SK-N-SH (cell line): ENCODE results near the gene DDI1. TPM values are rescaled to one million over a fixed set of nuclear protein-coding genes. Genes with fewer than 3 reads are reported as not detected.

Experiments used
- CTCF ChIA-PET: fragments of 300-600, 350-600 bp; formaldehyde crosslinking; extraction: SDS; loops from one replicate; lab custom pipeline; 2021; lab: Yijun Ruan, JAX
- POLR2A ChIA-PET: fragments of 350-600 bp; sonication (Branson Sonifier 250); formaldehyde crosslinking; extraction: SDS; loops from one replicate; lab custom pipeline; 2020; ENCODE audit warnings: antibody characterized with exemption, inconsistent platforms; lab: Yijun Ruan, JAX
- DNase-seq: peaks from one replicate; pipeline ENCODE4 v3.0.0; 2012
- H2AFZ ChIP-seq: fragments of 200-600 bp; sonication (generic); 2 replicates; pipeline ENCODE4 v1.8.1; 2016; ENCODE audit warnings: antibody characterized with exemption, mild to moderate bottlenecking, low read depth
- H3F3A ChIP-seq: fragments of 200-600 bp; sonication (generic); replicated peaks from 2 replicates; pipeline ENCODE3; 2016; ENCODE audit warnings: antibody characterized with exemption, mild to moderate bottlenecking; ENCODE audit not compliant: insufficient read depth
- H3K27ac ChIP-seq, 2 experiments: fragments of 200-500 bp in 1 of 2; fragments of 200-600 bp in 1 of 2; sonication (Bioruptor generic) in 1 of 2; sonication (generic), shearing (Covaris generic) in 1 of 2; 2 replicates each; pipeline versions ENCODE4 v1.5.1 to v1.6.1; 2014 to 2016; ENCODE audit warnings: low read depth in 2 of 2, inconsistent platforms in 1 of 2, low read length in 1 of 2, mild to moderate bottlenecking in 1 of 2, mixed read lengths in 1 of 2
- H3K27me3 ChIP-seq: fragments of 200-600 bp; sonication (generic), shearing (Covaris generic); 2 replicates; pipeline ENCODE4 v1.6.1; 2016; ENCODE audit warnings: mixed run types; ENCODE audit not compliant: insufficient read depth
- H3K36me3 ChIP-seq, 2 experiments: fragments of 200-500 bp in 1 of 2; fragments of 200-600 bp in 1 of 2; sonication (Bioruptor generic) in 1 of 2; sonication (generic) in 1 of 2; replicated peaks in 1 of 2; 2 replicates each; pipeline versions ENCODE3 to v1.5.1; 2014 to 2016; ENCODE audit warnings: low read length in 1 of 2, mild to moderate bottlenecking in 1 of 2; ENCODE audit not compliant: insufficient read depth in 2 of 2, control insufficient read depth in 1 of 2
- H3K4me1 ChIP-seq, 2 experiments: fragments of 200-500 bp in 1 of 2; fragments of 200-600 bp in 1 of 2; sonication (Bioruptor generic) in 1 of 2; sonication (generic), shearing (Covaris generic) in 1 of 2; 2 replicates each; pipeline versions ENCODE4 v1.5.1 to v1.6.1; 2014 to 2016; ENCODE audit warnings: low read depth in 1 of 2, low read length in 1 of 2, mixed run types in 1 of 2; ENCODE audit not compliant: insufficient read depth in 2 of 2, control insufficient read depth in 1 of 2
- H3K4me2 ChIP-seq: fragments of 200-600 bp; sonication (generic), shearing (Covaris generic); 2 replicates; pipeline ENCODE4 v1.6.1; 2017; ENCODE audit warnings: mixed run types
- H3K4me3 ChIP-seq, 2 experiments: fragments of 200-500 bp in 1 of 2; fragments of 200-600 bp in 1 of 2; sonication (Bioruptor generic) in 1 of 2; sonication (generic), shearing (Covaris generic) in 1 of 2; 2 replicates each; pipeline versions ENCODE4 v1.5.1 to v1.8.1; 2014 to 2016; ENCODE audit warnings: low read depth in 2 of 2, inconsistent platforms in 1 of 2, low read length in 1 of 2, mild to moderate bottlenecking in 1 of 2, mixed read lengths in 1 of 2, moderate library complexity in 1 of 2
- H3K79me2 ChIP-seq: fragments of 200-600 bp; sonication (generic); 2 replicates; pipeline ENCODE4 v1.8.1; 2017; ENCODE audit warnings: mild to moderate bottlenecking; ENCODE audit not compliant: insufficient read depth
- H3K9ac ChIP-seq: fragments of 200-600 bp; sonication (generic); 2 replicates; pipeline ENCODE4 v1.6.1; 2017; ENCODE audit warnings: mixed run types
- H3K9me2 ChIP-seq: fragments of 200-600 bp; sonication (generic); 2 replicates; pipeline ENCODE4 v1.6.1; 2017; ENCODE audit warnings: mixed run types
- H3K9me3 ChIP-seq: fragments of 200-600 bp; sonication (generic); 2 replicates; pipeline ENCODE4 v1.6.1; 2017; ENCODE audit warnings: mixed run types, mild to moderate bottlenecking, moderate library complexity
- H4K20me1 ChIP-seq: fragments of 200-600 bp; sonication (generic); 2 replicates; pipeline ENCODE4 v1.6.1; 2017; ENCODE audit warnings: mild to moderate bottlenecking, mixed run types; ENCODE audit not compliant: insufficient read depth
- ELF1 ChIP-seq: IDR thresholded peaks from 2 replicates; pipeline ENCODE4 v1.4.0; 2012
- EP300 ChIP-seq, 2 experiments: IDR thresholded peaks; 2 replicates each; pipeline versions ENCODE4 v1.4.0 to v1.6.1; 2012; ENCODE audit warnings: borderline replicate concordance in 1 of 2, low read depth in 1 of 2, low read length in 1 of 2
- EZH2phosphoT487 ChIP-seq: fragments of 200-600 bp; sonication (generic); IDR thresholded peaks from 2 replicates; pipeline ENCODE4 v1.6.1; 2017; ENCODE audit warnings: low read depth, mixed run types, mild to moderate bottlenecking, antibody characterized with exemption, moderate library complexity, borderline replicate concordance
- FOSL2 ChIP-seq: IDR thresholded peaks from 2 replicates; pipeline ENCODE4 v1.4.0; 2012; ENCODE audit warnings: low read depth, mild to moderate bottlenecking, moderate library complexity, borderline replicate concordance
- FOXJ3 ChIP-seq: sonication (generic); formaldehyde crosslinking; IDR thresholded peaks from 2 replicates; pipeline ENCODE4 v1.5.1; 2020; ENCODE audit warnings: mild to moderate bottlenecking, missing genetic modification reagents
- GABPA ChIP-seq: IDR thresholded peaks from 2 replicates; pipeline ENCODE4 v1.4.0; 2012; ENCODE audit warnings: low read depth, mild to moderate bottlenecking
- GATA2 ChIP-seq: sonication (generic); formaldehyde crosslinking; IDR thresholded peaks from 2 replicates; pipeline ENCODE4 v1.5.0; 2020; ENCODE audit warnings: mild to moderate bottlenecking, missing genetic modification reagents
- IRF3 ChIP-seq: fragments of 150-350 bp; IDR thresholded peaks from 2 replicates; pipeline ENCODE4 v1.6.1; 2016; ENCODE audit warnings: mild to moderate bottlenecking, low read depth, low read length
- MEF2A ChIP-seq: IDR thresholded peaks from 2 replicates; pipeline ENCODE4 v1.4.0; 2012; ENCODE audit warnings: low read depth, borderline replicate concordance
- PBX3 ChIP-seq: IDR thresholded peaks from 2 replicates; pipeline ENCODE4; 2012
- RAD21 ChIP-seq: IDR thresholded peaks from 2 replicates; pipeline ENCODE4 v1.6.1; 2012; ENCODE audit warnings: mild to moderate bottlenecking, low read length
- RCOR1 ChIP-seq: fragments of 150-350 bp; IDR thresholded peaks from 2 replicates; pipeline ENCODE4 v1.6.1; 2017; ENCODE audit warnings: antibody characterized with exemption, low read length
- REST ChIP-seq: IDR thresholded peaks from 2 replicates; pipeline ENCODE4 v1.6.1; 2012; ENCODE audit warnings: mild to moderate bottlenecking, low read depth, low read length, moderate library complexity
- SIN3A ChIP-seq: IDR thresholded peaks from 2 replicates; pipeline ENCODE4 v1.6.1; 2012; ENCODE audit warnings: low read depth, mild to moderate bottlenecking, low read length, moderate library complexity, borderline replicate concordance
- TEAD4 ChIP-seq: IDR thresholded peaks from 2 replicates; pipeline ENCODE4 v1.4.0; 2012; ENCODE audit warnings: mild to moderate bottlenecking, borderline replicate concordance; ENCODE audit not compliant: insufficient read depth
- USF2 ChIP-seq: fragments of 150-350 bp; IDR thresholded peaks from 2 replicates; pipeline ENCODE4 v1.6.1; 2017; ENCODE audit warnings: antibody characterized with exemption, low read length, low read depth, borderline replicate concordance
- WGBS: methylation state at CpG from one replicate; pipeline ENCODE4 v1.1.6; 2017; ENCODE audit warnings: low lambda C conversion rate; 5-methylcytosine and 5-hydroxymethylcytosine counted together
- polyA plus RNA-seq, 3 experiments: library from polyadenylated mRNA; depleted of rRNA; stranded (reverse); fragments of >200 nt; gene quantifications; 2 replicates each; pipeline ENCODE4 v1.2.3, GENCODE V29; 2012

DDI1 gene
- polyA plus RNA-seq, 1 of the 3 experiments (the other 2 are of a cell fraction) = not detected

GRCh38 chr11:104054911-104055529 lies 18.6 kb downstream of the DDI1 start:
- no peak overlapping the region for H3K9ac ChIP-seq
- no peak overlapping the region for H3K27ac ChIP-seq
- H3F3A ChIP-seq = no peaks in the 10 kb centered on the region
- ChIA-PET CTCF (no interaction called here), POLR2A (no interaction called here)
- H3K4me3 ChIP-seq = no peak overlapping the region
- no peak overlapping the region for H3K4me2 ChIP-seq
- TF ChIP-seq FOSL2 = no peak
- no peak for TF ChIP-seq IRF3
- no peak for TF ChIP-seq MEF2A
- TF ChIP-seq EP300 (IDR thresholded peaks at IDR 0.05; ENCODE audit: borderline replicate concordance in 1 of 2, low read depth in 1 of 2, low read length in 1 of 2) = no peak
- no peak for TF ChIP-seq RAD21
- no peak for TF ChIP-seq GATA2 (CRISPR knock-in tag)
- TF ChIP-seq PBX3 = no peak
- TF ChIP-seq GABPA = no peak
- TF ChIP-seq SIN3A = no peak
- TF ChIP-seq ELF1 = no peak
- TF ChIP-seq REST = no peak
- TF ChIP-seq RCOR1 = no peak
- TF ChIP-seq USF2 = no peak
- TF ChIP-seq EZH2phosphoT487 = no peak
- no peak for TF ChIP-seq TEAD4
- no peak for TF ChIP-seq FOXJ3
- H3K79me2 ChIP-seq = no peaks in the 10 kb centered on the region
- H3K36me3 ChIP-seq = no peaks in the 10 kb centered on the region
- no peaks in the 10 kb centered on the region for H3K27me3 ChIP-seq
- peaks cover 0 to 4% of the 10 kb centered on the region in 2 experiments; a peak in 2 of 4 replicates for H3K4me1 ChIP-seq
- WGBS = 85% methylated on average over 4 of the region's 4 CpGs
- DNase-seq = no peak
- no peak overlapping the region for H2AFZ ChIP-seq
- no peaks in the 10 kb centered on the region for H3K9me2 ChIP-seq
- H4K20me1 ChIP-seq = no peaks in the 10 kb centered on the region
- no peaks in the 10 kb centered on the region for H3K9me3 ChIP-seq
